Tibial nerve (tissue), 4 donors: ENCODE measurements around the gene TEKT3. TPM values are rescaled to one million over a fixed set of nuclear protein-coding genes. Genes with fewer than 3 reads are reported as not detected.

Experiments used
- DNase-seq, 2 donors: peaks; one replicate each; pipeline ENCODE4 v3.0.0-alpha.2; 2019; ENCODE audit warnings: low spot score in 2 of 2
- H3K27ac ChIP-seq, 4 donors: fragments of 200-600 bp; sonication (generic) in 3 of 4; one replicate each; pipeline ENCODE4 v1.5.1; 2017 to 2019; ENCODE audit warnings: mild to moderate bottlenecking in 1 of 4
- H3K27me3 ChIP-seq, 2 donors: fragments of 200-600 bp; sonication (generic) in 1 of 2; one replicate each; pipeline versions ENCODE4 v1.5.1 to v1.6.0; 2017 to 2019
- H3K36me3 ChIP-seq, 3 donors: fragments of 200-600 bp; sonication (generic); one replicate each; pipeline ENCODE4 v1.5.1; 2018 to 2019
- H3K4me1 ChIP-seq, 4 donors: fragments of 200-600 bp; sonication (generic) in 3 of 4; one replicate each; pipeline ENCODE4 v1.5.1; 2017 to 2019
- H3K4me3 ChIP-seq, 4 donors: fragments of 200-600 bp; sonication (generic) in 3 of 4; one replicate each; pipeline ENCODE4 v1.5.1; 2017 to 2019; ENCODE audit warnings: mild to moderate bottlenecking in 1 of 4, moderate library complexity in 1 of 4
- H3K9me3 ChIP-seq, 4 donors: fragments of 200-600 bp; sonication (generic) in 3 of 4; one replicate each; pipeline ENCODE4 v1.5.1; 2017 to 2019
- CTCF ChIP-seq, 5 experiments: fragments of 200-600 bp in 3 of 5; fragments of 450-650 bp in 2 of 5; sonication (generic) in 3 of 5; IDR thresholded peaks; one replicate each; pipeline ENCODE4 v1.5.1; 2016 to 2019; ENCODE audit warnings: antibody characterized with exemption in 5 of 5, mild to moderate bottlenecking in 3 of 5, moderate library complexity in 2 of 5
- EP300 ChIP-seq, 2 donors: sonication (generic); formaldehyde crosslinking; IDR thresholded peaks; one replicate each; pipeline ENCODE4 v1.6.1; 2017; ENCODE audit warnings: antibody characterized with exemption in 2 of 2, mild to moderate bottlenecking in 1 of 2
- POLR2A ChIP-seq, 2 donors: fragments of 450-650 bp; IDR thresholded peaks; one replicate each; pipeline ENCODE4 v1.6.1; 2017; ENCODE audit warnings: antibody characterized with exemption in 2 of 2, mild to moderate bottlenecking in 2 of 2, moderate library complexity in 2 of 2
- WGBS, 2 donors: methylation state at CpG; one replicate each; pipeline ENCODE4 v1.1.5; 2018; 5-methylcytosine and 5-hydroxymethylcytosine counted together
- total RNA-seq, 4 donors: library from RNA; depleted of rRNA; stranded (reverse); fragments of >200 nt; gene quantifications; one replicate each; pipeline ENCODE4 v1.1.0, GENCODE V29; 2016

The TEKT3 gene
- total RNA-seq, 4 donors from 2014 or later: 0.20 to 3.7 (median 1.0) TPM

GRCh38 chr17:15278924-15279477, 62.4 kb downstream of the TEKT3 start:
- 65 to 74% methylated on average over 2 of the region's 2 CpGs for WGBS, 2 donors
- Histone ChIP-seq H3K36me3 (no peaks in the 10 kb centered on the region), H3K27ac (peak overlapping the region in 3 of 4 donors; percentile 2 to 82 (median 49)), H3K4me3 (no peak overlapping the region), H3K9me3 (peaks cover 0 to 4% (median 0%) of the 10 kb centered on the region in 4 donors), H3K27me3 (no peaks in the 10 kb centered on the region), H3K4me1 (peaks cover 0 to 9% (median 3%) of the 10 kb centered on the region in 4 donors)
- TF ChIP-seq CTCF (IDR thresholded peaks at IDR 0.05) (no peak), POLR2A (IDR thresholded peaks at IDR 0.05) (no peak), EP300 (IDR thresholded peaks at IDR 0.05) (no peak)
- DNase-seq: no peak

- H3K27me3 ChIP-seq: no peaks in the 10 kb centered on the region
- H3K9me3 ChIP-seq: peaks cover 0 to 4% (median 0%) of the 10 kb centered on the region in 4 donors
- H3K4me3 ChIP-seq: peak overlapping the region in 2 of 4 donors; percentile 17 to 27
- DNase-seq: no peak
- 13 to 29% methylated on average over 6 of the region's 6 CpGs for WGBS, 2 donors
- no peaks in the 10 kb centered on the region for H3K36me3 ChIP-seq
- peaks cover 0 to 9% (median 3%) of the 10 kb centered on the region in 4 donors for H3K4me1 ChIP-seq
- peak overlapping the region in 3 of 4 donors; percentile 2 to 82 (median 49) for H3K27ac ChIP-seq
- TF ChIP-seq CTCF (IDR thresholded peaks at IDR 0.05) (no peak), POLR2A (IDR thresholded peaks at IDR 0.05) (no peak), EP300 (IDR thresholded peaks at IDR 0.05) (no peak)
These were observed 63.0 kb downstream of the TEKT3 start for GRCh38 chr17:15278380-15278779.

GRCh38 chr17:15274017-15274416, 67.4 kb downstream of the TEKT3 start:
- peak overlapping the region in 1 of 4 donors; percentile 62 for H3K27ac ChIP-seq

GRCh38 chr17:15273141-15273793, 68.1 kb downstream of the TEKT3 start:
- Histone ChIP-seq H3K27me3 (no peaks in the 10 kb centered on the region), H3K4me1 (peaks cover 0 to 48% (median 8%) of the 10 kb centered on the region in 4 donors), H3K36me3 (no peaks in the 10 kb centered on the region), H3K4me3 (no peak overlapping the region), H3K9me3 (no peaks in the 10 kb centered on the region), H3K27ac (peak overlapping the region in 3 of 4 donors; percentile 24 to 64 (median 62))
- 57 to 68% methylated on average over 5 of the region's 5 CpGs for WGBS, 2 donors
- no peak for TF ChIP-seq CTCF (IDR thresholded peaks at IDR 0.05)
- no peak for TF ChIP-seq POLR2A (IDR thresholded peaks at IDR 0.05)
- peak in 1 of 2 donors; percentile 60 for TF ChIP-seq EP300 (IDR thresholded peaks at IDR 0.05)
- peak in 1 of 2 donors; percentile 36 for DNase-seq

More at GRCh38 chr17:15274017-15274416, 67.4 kb downstream of the TEKT3 start:
- H3K4me1 ChIP-seq: peaks cover 0 to 43% (median 11%) of the 10 kb centered on the region in 4 donors
- H3K36me3 ChIP-seq: no peaks in the 10 kb centered on the region
- no peaks in the 10 kb centered on the region for H3K27me3 ChIP-seq
- WGBS, 2 donors: 83 to 85% methylated on average over 3 of the region's 3 CpGs
- TF ChIP-seq CTCF (IDR thresholded peaks at IDR 0.05) (no peak), EP300 (IDR thresholded peaks at IDR 0.05) (no peak), POLR2A (IDR thresholded peaks at IDR 0.05) (no peak)
- no peak overlapping the region for H3K4me3 ChIP-seq
- peaks cover 0 to 2% (median 0%) of the 10 kb centered on the region in 4 donors for H3K9me3 ChIP-seq
- no peak for DNase-seq

- 87 to 88% methylated on average over 6 of the region's 6 CpGs for WGBS, 2 donors
- Histone ChIP-seq H3K4me3 (no peak overlapping the region), H3K4me1 (peaks cover 0 to 50% (median 8%) of the 10 kb centered on the region in 4 donors), H3K36me3 (no peaks in the 10 kb centered on the region), H3K27ac (peak overlapping the region in 3 of 4 donors; percentile 7 to 100 (median 64)), H3K27me3 (no peaks in the 10 kb centered on the region), H3K9me3 (no peaks in the 10 kb centered on the region)
- TF ChIP-seq EP300 (IDR thresholded peaks at IDR 0.05) (no peak), POLR2A (IDR thresholded peaks at IDR 0.05) (no peak), CTCF (IDR thresholded peaks at IDR 0.05) (no peak)
- no peak for DNase-seq
These were observed 69.7 kb downstream of the TEKT3 start for GRCh38 chr17:15271741-15272140.
